Measurements from ENCODE around the gene VCAN. TPM values are rescaled to one million over a fixed set of nuclear protein-coding genes. Genes with fewer than 3 reads are reported as not detected.
A peak's percentile ranks its signal among the peaks of the same experiment; 100 is the strongest.

VCAN gene
- polyA plus RNA-seq, 4 donors: 276 to 344 (median 311) TPM

GRCh38 chr5:83527722-83528438 lies 56.3 kb downstream of the VCAN start:
- no peak for DNase-seq (ENCODE audit: low read depth in 4 of 4, low spot score in 2 of 4)

GRCh38 chr5:83528439-83528769 lies 56.9 kb downstream of the VCAN start:
- no peak for DNase-seq (ENCODE audit: low read depth in 4 of 4, low spot score in 2 of 4)

GRCh38 chr5:83530193-83530592 lies 58.6 kb downstream of the VCAN start:
- no peak for DNase-seq (ENCODE audit: low read depth in 4 of 4, low spot score in 2 of 4)

GRCh38 chr5:83531661-83532060 lies 60.1 kb downstream of the VCAN start:
- DNase-seq (ENCODE audit: low read depth in 4 of 4, low spot score in 2 of 4): peak in 1 of 4 donors; percentile 15

- DNase-seq (ENCODE audit: low read depth in 4 of 4, low spot score in 2 of 4): no peak
Measured at GRCh38 chr5:83538786-83539462, 67.4 kb downstream of the VCAN start.

GRCh38 chr5:83539463-83539790 lies 67.9 kb downstream of the VCAN start:
- DNase-seq (ENCODE audit: low read depth in 4 of 4, low spot score in 2 of 4): no peak

- DNase-seq (ENCODE audit: low read depth in 4 of 4, low spot score in 2 of 4): no peak
Measured at GRCh38 chr5:83540105-83540504, 68.6 kb downstream of the VCAN start.

- no peak for DNase-seq (ENCODE audit: low read depth in 4 of 4, low spot score in 2 of 4)
Measured at GRCh38 chr5:83540783-83541182, 69.2 kb downstream of the VCAN start.

GRCh38 chr5:83542839-83543238 lies 71.3 kb downstream of the VCAN start:
- no peak for DNase-seq (ENCODE audit: low read depth in 4 of 4, low spot score in 2 of 4)

GRCh38 chr5:83543898-83544297 lies 72.4 kb downstream of the VCAN start:
- DNase-seq (ENCODE audit: low read depth in 4 of 4, low spot score in 2 of 4): no peak

- no peak for DNase-seq (ENCODE audit: low read depth in 4 of 4, low spot score in 2 of 4)
Measured at GRCh38 chr5:83547161-83547560, 75.6 kb downstream of the VCAN start.

- DNase-seq (ENCODE audit: low read depth in 4 of 4, low spot score in 2 of 4): no peak
Measured at GRCh38 chr5:83547889-83548288, 76.3 kb downstream of the VCAN start.

GRCh38 chr5:83548581-83548980 lies 77.0 kb downstream of the VCAN start:
- no peak for DNase-seq (ENCODE audit: low read depth in 4 of 4, low spot score in 2 of 4)

GRCh38 chr5:83549076-83549475 lies 77.5 kb downstream of the VCAN start:
- DNase-seq (ENCODE audit: low read depth in 4 of 4, low spot score in 2 of 4): no peak

- no peak for DNase-seq (ENCODE audit: low read depth in 4 of 4, low spot score in 2 of 4)
Measured at GRCh38 chr5:83549674-83550073, 78.1 kb downstream of the VCAN start.

GRCh38 chr5:83551821-83552220 lies 80.3 kb downstream of the VCAN start:
- peak in 1 of 4 donors; percentile 55 for DNase-seq (ENCODE audit: low read depth in 4 of 4, low spot score in 2 of 4)

GRCh38 chr5:83552275-83552674 lies 80.7 kb downstream of the VCAN start:
- DNase-seq (ENCODE audit: low read depth in 4 of 4, low spot score in 2 of 4): no peak

GRCh38 chr5:83553000-83553486 lies 81.5 kb downstream of the VCAN start:
- DNase-seq (ENCODE audit: low read depth in 4 of 4, low spot score in 2 of 4): no peak

- no peak for DNase-seq (ENCODE audit: low read depth in 4 of 4, low spot score in 2 of 4)
Measured at GRCh38 chr5:83554133-83554532, 82.6 kb downstream of the VCAN start.

GRCh38 chr5:83554686-83555085 lies 83.1 kb downstream of the VCAN start:
- DNase-seq (ENCODE audit: low read depth in 4 of 4, low spot score in 2 of 4): no peak

GRCh38 chr5:83555263-83555662 lies 83.7 kb downstream of the VCAN start:
- DNase-seq (ENCODE audit: low read depth in 4 of 4, low spot score in 2 of 4): no peak

GRCh38 chr5:83556190-83556589 lies 84.6 kb downstream of the VCAN start:
- DNase-seq (ENCODE audit: low read depth in 4 of 4, low spot score in 2 of 4): no peak
